ENCODE data around the gene XRCC3. TPM values are rescaled to one million over a fixed set of nuclear protein-coding genes. Genes with fewer than 3 reads are reported as not detected.

The XRCC3 gene
- total RNA-seq, 4 donors from 2014 or later = 7.8 to 47.6 (median 23.8) TPM

DNA sequence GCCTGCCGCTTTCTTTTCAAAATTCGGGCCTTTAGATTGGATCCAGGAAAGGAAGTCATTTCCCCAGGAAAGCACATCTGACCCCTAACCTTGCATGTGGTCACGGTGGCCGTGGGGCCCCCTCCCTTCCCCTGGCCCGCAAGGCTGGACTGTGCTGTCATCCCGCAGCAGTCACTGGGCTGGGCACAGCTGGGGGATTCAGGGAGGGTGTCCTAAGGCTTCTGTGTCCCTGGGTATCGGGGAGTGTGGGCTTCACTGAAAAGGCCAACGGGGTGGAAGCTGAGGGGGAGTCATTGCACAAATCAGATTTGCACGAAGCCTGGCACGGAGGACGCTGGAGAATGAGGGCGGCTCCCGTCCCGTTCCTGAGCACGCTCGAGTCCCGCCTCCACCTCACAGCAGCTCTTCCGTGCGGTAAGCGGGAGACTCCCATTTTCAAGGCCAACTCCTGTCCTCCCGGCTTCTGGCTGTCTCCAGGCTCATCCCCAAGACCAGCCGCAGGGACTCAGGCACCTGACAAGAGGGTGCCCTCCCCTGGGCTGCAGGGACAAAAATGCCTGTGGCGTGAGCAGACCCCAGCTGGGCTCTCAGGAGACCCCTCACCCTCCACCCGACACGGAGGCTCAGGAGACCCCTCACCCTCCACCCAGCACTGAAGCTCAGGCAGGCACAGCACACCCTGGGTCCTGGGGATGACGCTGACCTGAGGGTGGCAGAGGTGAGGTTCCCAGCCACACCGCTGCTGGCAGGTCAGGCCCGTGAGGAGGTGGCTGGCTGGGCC lies 9.6 kb downstream of the XRCC3 start:
- H3K4me1 ChIP-seq = peaks cover 6 to 7% (median 7%) of the 10 kb centered on the region in 4 donors
- H3K9me3 ChIP-seq = no peaks in the 10 kb centered on the region
- no peak overlapping the region for H3K4me3 ChIP-seq
- in situ Hi-C loops (cut with MboI; ENCODE audit: low pct_ligation_motif_present in 1 of 4, low pct_unique_long_range_greater_than_20kb in 1 of 4, low sequenced_read_pairs in 3 of 4) (no loop called here), intact Hi-C loops (cut with DNase I; ENCODE audit: low total_unique reads) (no loop called here)
- no peaks in the 10 kb centered on the region for H3K36me3 ChIP-seq
- TF ChIP-seq EP300 (IDR thresholded peaks at IDR 0.05; ENCODE audit: low read depth) = no peak
- TF ChIP-seq POLR2AphosphoS5 (IDR thresholded peaks at IDR 0.05) = no peak
- TF ChIP-seq, protein P1, sequence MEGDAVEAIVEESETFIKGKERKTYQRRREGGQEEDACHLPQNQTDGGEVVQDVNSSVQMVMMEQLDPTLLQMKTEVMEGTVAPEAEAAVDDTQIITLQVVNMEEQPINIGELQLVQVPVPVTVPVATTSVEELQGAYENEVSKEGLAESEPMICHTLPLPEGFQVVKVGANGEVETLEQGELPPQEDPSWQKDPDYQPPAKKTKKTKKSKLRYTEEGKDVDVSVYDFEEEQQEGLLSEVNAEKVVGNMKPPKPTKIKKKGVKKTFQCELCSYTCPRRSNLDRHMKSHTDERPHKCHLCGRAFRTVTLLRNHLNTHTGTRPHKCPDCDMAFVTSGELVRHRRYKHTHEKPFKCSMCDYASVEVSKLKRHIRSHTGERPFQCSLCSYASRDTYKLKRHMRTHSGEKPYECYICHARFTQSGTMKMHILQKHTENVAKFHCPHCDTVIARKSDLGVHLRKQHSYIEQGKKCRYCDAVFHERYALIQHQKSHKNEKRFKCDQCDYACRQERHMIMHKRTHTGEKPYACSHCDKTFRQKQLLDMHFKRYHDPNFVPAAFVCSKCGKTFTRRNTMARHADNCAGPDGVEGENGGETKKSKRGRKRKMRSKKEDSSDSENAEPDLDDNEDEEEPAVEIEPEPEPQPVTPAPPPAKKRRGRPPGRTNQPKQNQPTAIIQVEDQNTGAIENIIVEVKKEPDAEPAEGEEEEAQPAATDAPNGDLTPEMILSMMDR (IDR thresholded peaks at IDR 0.05) = no peak
- no peak for TF ChIP-seq POLR2A (IDR thresholded peaks at IDR 0.05)
- peak overlapping the region in 3 of 4 donors; percentile 7 to 60 (median 8) for H3K27ac ChIP-seq
- DNase-seq = no peak
- WGBS, 2 donors (ENCODE audit: low coverage in 1 of 2) = 80% methylated on average over 24 of the region's 28 CpGs; no CpG with 5 or more reads in 1 of the 2 donors
- no peaks in the 10 kb centered on the region for H3K27me3 ChIP-seq

DNA sequence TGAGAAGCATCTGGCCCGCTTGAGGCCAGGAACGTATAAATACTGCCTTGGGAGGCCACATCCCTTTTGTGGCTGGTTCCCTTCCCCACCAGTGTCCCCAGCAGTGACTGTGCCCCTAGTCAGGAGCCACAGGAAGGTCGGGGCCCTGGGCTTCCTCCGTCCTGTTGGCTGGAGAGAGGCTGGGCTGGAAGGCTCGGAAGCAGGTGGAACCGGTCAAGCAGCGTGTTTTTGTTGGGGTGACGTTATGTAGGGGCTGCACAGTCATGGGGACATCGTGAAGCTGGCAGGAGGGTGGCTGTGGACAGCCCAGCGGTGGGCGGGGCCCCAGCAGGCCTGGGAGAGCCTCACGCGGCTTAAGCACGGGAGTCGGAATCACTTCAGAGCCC lies 10.1 kb downstream of the XRCC3 start:
- no peak for DNase-seq
- TF ChIP-seq POLR2AphosphoS5 (IDR thresholded peaks at IDR 0.05) (peak in 1 of 3 donors; percentile 10), POLR2A (IDR thresholded peaks at IDR 0.05) (no peak), EP300 (IDR thresholded peaks at IDR 0.05; ENCODE audit: low read depth) (no peak)
- TF ChIP-seq, protein P1 (IDR thresholded peaks at IDR 0.05) = no peak

DNA sequence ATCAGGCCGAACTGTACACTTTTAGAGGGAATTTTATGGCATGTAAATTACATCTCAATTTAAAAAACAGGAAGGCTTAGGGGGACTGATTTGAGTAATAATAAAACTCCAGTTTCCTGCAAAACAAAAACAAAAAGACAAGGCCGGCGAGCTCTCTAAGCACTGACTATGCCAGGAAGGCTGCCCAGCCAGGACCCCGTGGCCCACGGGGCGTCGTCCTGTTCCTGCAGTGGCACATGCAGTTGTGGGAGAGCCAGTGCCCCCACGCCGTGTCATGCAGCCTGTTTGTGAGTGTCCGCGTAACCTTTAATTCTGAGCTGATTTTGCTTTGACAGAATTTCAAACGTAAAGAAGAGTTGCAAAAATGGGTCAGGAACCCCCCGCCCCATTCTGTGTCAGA lies 10.5 kb downstream of the XRCC3 start:
- no peaks in the 10 kb centered on the region for H3K9me3 ChIP-seq
- H3K36me3 ChIP-seq = peaks cover 0 to 3% (median 0%) of the 10 kb centered on the region in 4 donors
- peak overlapping the region in 2 of 4 donors; percentile 7 to 36 for H3K27ac ChIP-seq
- H3K4me3 ChIP-seq = no peak overlapping the region
- intact Hi-C loops (cut with DNase I; ENCODE audit: low total_unique reads) (no loop called here), in situ Hi-C loops (cut with MboI; ENCODE audit: low pct_ligation_motif_present in 1 of 4, low pct_unique_long_range_greater_than_20kb in 1 of 4, low sequenced_read_pairs in 3 of 4) (no loop called here)
- WGBS, 2 donors (ENCODE audit: low coverage in 1 of 2) = 80 to 84% methylated on average over 3 to 13 of the region's 13 CpGs
- H3K27me3 ChIP-seq = no peaks in the 10 kb centered on the region
- no peak for TF ChIP-seq POLR2A (IDR thresholded peaks at IDR 0.05)
- no peak for TF ChIP-seq POLR2AphosphoS5 (IDR thresholded peaks at IDR 0.05)
- TF ChIP-seq EP300 (IDR thresholded peaks at IDR 0.05; ENCODE audit: low read depth) = no peak
- TF ChIP-seq, protein P1 (IDR thresholded peaks at IDR 0.05) = no peak
- H3K4me1 ChIP-seq = peaks cover 0 to 1% (median under 1%) of the 10 kb centered on the region in 4 donors
- DNase-seq = no peak

More for the DNA sequence above, 10.1 kb downstream of the XRCC3 start:
- H3K27ac ChIP-seq = peak overlapping the region in 2 of 4 donors; percentile 7 to 36
- intact Hi-C loops (cut with DNase I; ENCODE audit: low total_unique reads) (no loop called here), in situ Hi-C loops (cut with MboI; ENCODE audit: low pct_ligation_motif_present in 1 of 4, low pct_unique_long_range_greater_than_20kb in 1 of 4, low sequenced_read_pairs in 3 of 4) (no loop called here)
- WGBS, 2 donors (ENCODE audit: low coverage in 1 of 2) = 82 to 93% methylated on average over 2 to 15 of the region's 15 CpGs
- H3K36me3 ChIP-seq = peaks cover 0 to under 1% (median 0%) of the 10 kb centered on the region in 4 donors
- peaks cover 2 to 5% (median 3%) of the 10 kb centered on the region in 4 donors for H3K4me1 ChIP-seq
- H3K4me3 ChIP-seq = no peak overlapping the region
- no peaks in the 10 kb centered on the region for H3K9me3 ChIP-seq
- no peaks in the 10 kb centered on the region for H3K27me3 ChIP-seq

DNA sequence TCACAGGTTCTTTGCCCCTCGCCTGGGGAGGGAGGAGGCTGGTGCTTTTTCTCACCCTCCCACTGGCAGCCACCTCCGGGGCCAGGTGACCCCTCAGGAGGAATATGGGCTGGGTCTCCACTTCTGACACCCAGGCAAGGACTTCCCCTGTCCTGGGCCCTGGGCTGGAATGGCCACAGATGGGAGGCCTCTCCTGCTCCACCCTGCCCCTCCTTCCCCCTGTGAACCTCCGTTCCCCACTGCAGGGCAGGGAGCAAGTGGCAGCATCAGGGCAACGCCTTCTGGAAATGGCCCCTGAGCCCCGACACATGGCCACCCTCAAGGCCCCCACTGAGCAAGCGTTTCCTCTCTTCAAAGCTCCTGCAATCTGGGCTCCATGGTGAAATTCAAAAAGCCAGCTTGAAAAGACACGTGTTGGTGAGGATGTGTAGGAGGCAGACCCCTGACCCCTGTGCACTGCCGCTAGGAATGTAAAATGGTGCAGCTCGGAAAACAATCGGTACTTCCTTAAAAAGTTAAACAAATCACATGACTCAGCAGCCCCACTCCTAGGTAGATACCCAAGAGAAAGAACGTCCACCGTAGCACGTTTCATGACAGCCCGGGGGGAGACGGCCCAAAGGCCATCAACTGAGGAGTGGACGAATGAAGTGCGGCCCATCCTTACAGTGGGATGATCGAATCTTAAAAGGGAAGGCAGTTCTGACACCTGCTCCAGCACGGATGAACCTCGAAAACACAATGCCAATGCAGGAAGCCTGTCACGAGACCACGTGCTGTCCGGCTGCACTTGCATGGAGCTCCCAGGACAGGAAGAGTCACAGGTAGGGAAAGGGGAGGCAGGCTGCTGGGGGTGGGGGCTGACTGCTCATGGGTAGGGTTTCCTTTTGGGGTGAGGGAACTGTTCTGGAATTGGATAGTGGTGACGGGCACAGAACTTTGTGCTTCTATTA lies 11.5 kb downstream of the XRCC3 start:
- Histone ChIP-seq H3K27ac (peak overlapping the region in 1 of 4 donors; percentile 36), H3K4me1 (peaks cover 3 to 4% (median 4%) of the 10 kb centered on the region in 4 donors), H3K27me3 (no peaks in the 10 kb centered on the region), H3K36me3 (peaks cover 0 to 3% (median 0%) of the 10 kb centered on the region in 4 donors), H3K9me3 (no peaks in the 10 kb centered on the region), H3K4me3 (no peak overlapping the region)
- intact Hi-C loops (cut with DNase I; ENCODE audit: low total_unique reads) = no loop called here
- no peak for DNase-seq
- WGBS, 2 donors (ENCODE audit: low coverage in 1 of 2) = 75 to 82% methylated on average over 8 to 24 of the region's 24 CpGs
- in situ Hi-C loops (cut with MboI; ENCODE audit: low pct_ligation_motif_present in 1 of 4, low pct_unique_long_range_greater_than_20kb in 1 of 4, low sequenced_read_pairs in 3 of 4) = no loop called here
- TF ChIP-seq POLR2A (IDR thresholded peaks at IDR 0.05) (no peak), EP300 (IDR thresholded peaks at IDR 0.05; ENCODE audit: low read depth) (no peak), POLR2AphosphoS5 (IDR thresholded peaks at IDR 0.05) (no peak)
- TF ChIP-seq, protein P1 (IDR thresholded peaks at IDR 0.05) = no peak

Data from transverse colon (tissue), 4 donors.